ENCODE measurements around the gene NFYC.
"Not testable (repeated sequence)": the region's sequence is repeated elsewhere in the genome, so short reads cannot be mapped to it uniquely, and the experiment has no call there.

Gene NFYC

GRCh38 chr1:40723196-40723955, 31.9 kb downstream of the NFYC start:
- CTCF ChIA-PET = interaction anchor here (0.7 to 1.8 kb wide), 3 partner anchors 9 to 709 kb away, joined by 3 to 7 read pairs (median 3); no protein-coding TSS in a partner anchor
- Histone ChIP-seq H3K4me3 (ENCODE audit: low read depth, low read length) (no peak overlapping the region), H3K27ac (ENCODE audit: extremely low read depth, low read depth, low read length) (no peak overlapping the region), H3K36me3 (ENCODE audit: control insufficient read depth in 2 of 2, insufficient read depth in 1 of 2, low read length in 2 of 2) (no peaks in the 10 kb centered on the region), H3K4me1 (ENCODE audit: control insufficient read depth, insufficient read depth, low read length) (peaks cover 13% of the 10 kb centered on the region; the same call in 1 of the 2 replicates), H3K9me3 (ENCODE audit: control insufficient read depth, insufficient read depth, low read depth, low read length) (no peaks in the 10 kb centered on the region)
- POLR2A ChIA-PET = interaction anchor here (1.2 to 2.6 kb wide), 2 partner anchors 10 to 32 kb away, joined by 5 to 9 read pairs; partner anchors contain the start of gene NFYC
- no peak for TF ChIP-seq ZNF707 (tag by site-specific recombination; IDR thresholded peaks at IDR 0.05)
- TF ChIP-seq ZNF121 (tag by site-specific recombination; IDR thresholded peaks at IDR 0.05) = peak; percentile 76; the same call in 1 of the 2 replicates

GRCh38 chr1:40727662-40728061, 36.2 kb downstream of the NFYC start:
- H3K36me3 ChIP-seq (ENCODE audit: control insufficient read depth in 2 of 2, insufficient read depth in 1 of 2, low read length in 2 of 2); H3K27ac ChIP-seq (ENCODE audit: extremely low read depth, low read depth, low read length); POLR2A ChIA-PET; H3K4me1 ChIP-seq (ENCODE audit: control insufficient read depth, insufficient read depth, low read length); H3K9me3 ChIP-seq (ENCODE audit: control insufficient read depth, insufficient read depth, low read depth, low read length); H3K4me3 ChIP-seq (ENCODE audit: low read depth, low read length); CTCF ChIA-PET: not testable (repeated sequence)

GRCh38 chr1:40729316-40729862, 37.9 kb downstream of the NFYC start:
- ChIA-PET CTCF (interaction anchor here (0.6 to 0.7 kb wide), 2 partner anchors 224 to 377 kb away, joined by 3 to 5 read pairs; no protein-coding TSS in a partner anchor), POLR2A (interaction anchor here (0.7 to 1.0 kb wide), 3 partner anchors 10 to 98 kb away, joined by 3 to 7 read pairs (median 6); no protein-coding TSS in a partner anchor)
- not testable (repeated sequence) for H3K4me3 ChIP-seq (ENCODE audit: low read depth, low read length); H3K27ac ChIP-seq (ENCODE audit: extremely low read depth, low read depth, low read length); H3K9me3 ChIP-seq (ENCODE audit: control insufficient read depth, insufficient read depth, low read depth, low read length); H3K4me1 ChIP-seq (ENCODE audit: control insufficient read depth, insufficient read depth, low read length); H3K36me3 ChIP-seq (ENCODE audit: control insufficient read depth in 2 of 2, insufficient read depth in 1 of 2, low read length in 2 of 2)
- peak; percentile 43 for TF ChIP-seq PRDM1 (tag by site-specific recombination; IDR thresholded peaks at IDR 0.05)

- H3K27ac ChIP-seq (ENCODE audit: extremely low read depth, low read depth, low read length) = no peak overlapping the region
- H3K9me3 ChIP-seq (ENCODE audit: control insufficient read depth, insufficient read depth, low read depth, low read length) = no peaks in the 10 kb centered on the region
- no peak overlapping the region for H3K4me3 ChIP-seq (ENCODE audit: low read depth, low read length)
- ChIA-PET POLR2A (interaction anchor here (0.9 to 1.1 kb wide), 2 partner anchors 10 to 41 kb away, joined by 3 to 5 read pairs; partner anchors contain the start of gene NFYC), CTCF (interaction anchor here (1.0 to 1.1 kb wide), 2 partner anchors 10 to 115 kb away, joined by 3 to 6 read pairs; no protein-coding TSS in a partner anchor)
- no peaks in the 10 kb centered on the region; a peak in 1 of 3 replicates for H3K36me3 ChIP-seq (ENCODE audit: control insufficient read depth in 2 of 2, insufficient read depth in 1 of 2, low read length in 2 of 2)
- peaks cover 4% of the 10 kb centered on the region; the same call in 1 of the 2 replicates for H3K4me1 ChIP-seq (ENCODE audit: control insufficient read depth, insufficient read depth, low read length)
- TF ChIP-seq ZNF501 (tag by site-specific recombination; IDR thresholded peaks at IDR 0.05) (no peak), ZNF664 (tag by site-specific recombination; IDR thresholded peaks at IDR 0.05) (no peak), ZBTB48 (tag by site-specific recombination; IDR thresholded peaks at IDR 0.05) (no peak), ZNF391 (tag by site-specific recombination; IDR thresholded peaks at IDR 0.05; ENCODE audit: borderline replicate concordance, low read depth) (no peak), ZBTB26 (tag by site-specific recombination; optimal IDR thresholded peaks at IDR 0.05) (no peak), ZNF112 (tag by site-specific recombination; IDR thresholded peaks at IDR 0.05) (no peak), ZNF777 (tag by site-specific recombination; IDR thresholded peaks at IDR 0.05; ENCODE audit: borderline replicate concordance) (no peak), ZNF16 (tag by site-specific recombination; IDR thresholded peaks at IDR 0.05; ENCODE audit: low read depth) (no peak), ZNF350 (tag by site-specific recombination; IDR thresholded peaks at IDR 0.05) (no peak), ZNF747 (tag by site-specific recombination; IDR thresholded peaks at IDR 0.05) (no peak), FEZF1 (tag by site-specific recombination; IDR thresholded peaks at IDR 0.05) (no peak)
Measured at GRCh38 chr1:40732756-40733301, 41.3 kb downstream of the NFYC start.

Measured in HEK293 (cell line).